GM13976 (cell line): ENCODE measurements around the gene PAQR5.

ENCODE experiments used
- DNase-seq: peaks from one replicate; pipeline ENCODE4 v3.0.0; 2012; ENCODE audit warnings: low spot score
- in situ Hi-C: fragments of 300-500 bp; cut with MboI; formaldehyde crosslinking; loops from one replicate; pipeline ENCODE4 v1.12.0; 2022; ENCODE audit warnings: low sequenced_read_pairs, mixed read lengths, inconsistent platforms; ENCODE audit not compliant: unreplicated experiment
- TF ChIP-seq, protein P1 (sequence below): IDR thresholded peaks from 2 replicates; pipeline ENCODE4 v1.5.1; 2012; ENCODE audit warnings: borderline replicate concordance, mild to moderate bottlenecking; ENCODE audit not compliant: insufficient read depth; ENCODE audit errors: extremely low read depth, missing control alignments, control extremely low read depth

PAQR5 gene

DNA sequence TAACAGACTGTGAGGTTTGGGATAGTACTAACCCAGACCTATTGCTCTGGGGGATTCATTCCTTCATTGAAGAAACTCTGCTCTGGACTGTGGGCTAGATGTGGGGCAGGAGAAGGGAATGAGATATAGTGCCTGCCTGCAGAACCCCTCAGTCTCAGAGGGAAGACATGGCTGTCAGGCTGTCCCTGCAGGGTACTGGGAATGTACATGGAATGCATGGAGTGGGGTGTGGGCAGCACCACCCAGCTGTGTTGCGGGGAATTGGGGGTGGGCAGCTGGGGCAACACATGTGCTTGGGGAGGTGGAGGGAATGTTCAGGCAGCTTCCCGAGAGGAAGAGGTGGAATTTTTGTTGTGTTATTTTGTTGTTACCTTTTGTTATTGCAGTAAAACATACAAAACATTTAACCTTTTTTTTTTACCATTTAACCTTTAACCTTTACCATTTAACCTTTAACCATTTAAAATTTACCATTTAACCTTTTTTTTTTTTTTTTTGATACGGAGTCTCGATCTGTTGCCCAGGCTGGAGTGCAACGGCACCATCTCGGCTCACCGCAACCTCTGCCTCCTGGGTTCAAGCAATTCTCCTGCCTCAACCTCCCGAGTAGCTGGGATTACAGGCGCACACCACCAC is 7.3 kb downstream of the PAQR5 start:
- DNase-seq = no peak
- TF ChIP-seq, protein P1, sequence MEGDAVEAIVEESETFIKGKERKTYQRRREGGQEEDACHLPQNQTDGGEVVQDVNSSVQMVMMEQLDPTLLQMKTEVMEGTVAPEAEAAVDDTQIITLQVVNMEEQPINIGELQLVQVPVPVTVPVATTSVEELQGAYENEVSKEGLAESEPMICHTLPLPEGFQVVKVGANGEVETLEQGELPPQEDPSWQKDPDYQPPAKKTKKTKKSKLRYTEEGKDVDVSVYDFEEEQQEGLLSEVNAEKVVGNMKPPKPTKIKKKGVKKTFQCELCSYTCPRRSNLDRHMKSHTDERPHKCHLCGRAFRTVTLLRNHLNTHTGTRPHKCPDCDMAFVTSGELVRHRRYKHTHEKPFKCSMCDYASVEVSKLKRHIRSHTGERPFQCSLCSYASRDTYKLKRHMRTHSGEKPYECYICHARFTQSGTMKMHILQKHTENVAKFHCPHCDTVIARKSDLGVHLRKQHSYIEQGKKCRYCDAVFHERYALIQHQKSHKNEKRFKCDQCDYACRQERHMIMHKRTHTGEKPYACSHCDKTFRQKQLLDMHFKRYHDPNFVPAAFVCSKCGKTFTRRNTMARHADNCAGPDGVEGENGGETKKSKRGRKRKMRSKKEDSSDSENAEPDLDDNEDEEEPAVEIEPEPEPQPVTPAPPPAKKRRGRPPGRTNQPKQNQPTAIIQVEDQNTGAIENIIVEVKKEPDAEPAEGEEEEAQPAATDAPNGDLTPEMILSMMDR = no peak
- in situ Hi-C loops = no loop called here

DNA sequence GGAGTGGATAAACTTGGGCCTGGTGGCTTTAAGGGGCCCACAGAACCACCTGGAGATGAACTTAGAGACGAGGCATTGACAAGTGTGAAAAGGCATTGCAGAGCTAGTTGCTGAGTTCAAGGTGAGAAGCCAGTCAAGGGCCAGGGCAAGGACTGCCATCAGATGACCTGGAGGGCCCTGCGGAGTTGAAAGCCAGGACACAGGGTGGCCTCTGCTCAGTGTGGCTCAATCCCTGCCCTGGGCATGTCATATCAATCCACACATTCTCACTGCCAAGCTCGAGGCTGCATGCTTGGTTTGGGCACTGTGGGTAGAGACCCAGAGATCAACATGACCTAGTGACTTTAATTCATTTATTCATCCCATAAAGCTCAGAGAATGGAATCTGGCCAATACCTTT is 9.2 kb downstream of the PAQR5 start:
- TF ChIP-seq, protein P1 = no peak
- DNase-seq = no peak

DNA sequence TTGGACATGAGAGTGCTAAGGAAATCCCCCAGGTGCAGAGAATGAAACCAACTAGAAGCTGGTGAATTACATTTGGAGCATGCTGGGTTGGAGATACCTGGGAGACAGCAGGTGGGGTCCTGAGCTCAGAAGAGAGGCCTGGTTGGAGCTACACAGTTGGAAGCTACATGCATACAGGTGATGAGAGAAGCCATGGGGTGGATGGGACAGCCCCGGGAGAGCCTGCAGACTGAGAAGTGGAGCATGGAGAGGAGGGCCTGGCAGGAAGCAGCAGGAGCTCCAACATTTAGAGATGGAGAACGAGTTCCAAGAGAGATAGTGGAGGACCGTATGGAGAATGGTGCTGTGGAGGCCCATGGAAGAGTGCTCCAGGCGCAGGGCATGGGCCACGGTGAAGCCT is 10.2 kb downstream of the PAQR5 start:
- no peak for DNase-seq
- TF ChIP-seq, protein P1 = no peak
- in situ Hi-C loops = no loop called here

More for the DNA sequence above, 9.2 kb downstream of the PAQR5 start:
- in situ Hi-C loops = no loop called here

DNA sequence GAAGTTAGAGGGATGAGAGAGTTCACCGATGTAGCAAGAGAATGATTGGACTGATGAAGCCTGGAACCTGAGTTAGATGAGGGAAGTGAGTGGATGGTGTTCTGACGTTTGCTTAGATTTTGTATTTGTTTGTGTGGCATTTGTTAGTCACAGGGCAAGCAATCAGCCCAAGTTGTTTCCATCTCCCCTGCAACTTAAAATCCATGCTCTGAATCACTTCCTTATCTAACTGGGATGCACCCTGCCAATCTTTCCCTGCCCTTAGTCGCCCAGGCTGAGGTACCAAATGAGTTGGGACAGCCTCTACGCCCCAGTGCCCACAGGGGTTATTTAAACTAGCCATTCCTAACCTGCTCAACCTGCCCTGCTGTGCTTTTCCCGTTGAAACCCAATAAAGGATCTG is 12.6 kb downstream of the PAQR5 start:
- in situ Hi-C loops = no loop called here
- TF ChIP-seq, protein P1 = no peak
- no peak for DNase-seq

DNA sequence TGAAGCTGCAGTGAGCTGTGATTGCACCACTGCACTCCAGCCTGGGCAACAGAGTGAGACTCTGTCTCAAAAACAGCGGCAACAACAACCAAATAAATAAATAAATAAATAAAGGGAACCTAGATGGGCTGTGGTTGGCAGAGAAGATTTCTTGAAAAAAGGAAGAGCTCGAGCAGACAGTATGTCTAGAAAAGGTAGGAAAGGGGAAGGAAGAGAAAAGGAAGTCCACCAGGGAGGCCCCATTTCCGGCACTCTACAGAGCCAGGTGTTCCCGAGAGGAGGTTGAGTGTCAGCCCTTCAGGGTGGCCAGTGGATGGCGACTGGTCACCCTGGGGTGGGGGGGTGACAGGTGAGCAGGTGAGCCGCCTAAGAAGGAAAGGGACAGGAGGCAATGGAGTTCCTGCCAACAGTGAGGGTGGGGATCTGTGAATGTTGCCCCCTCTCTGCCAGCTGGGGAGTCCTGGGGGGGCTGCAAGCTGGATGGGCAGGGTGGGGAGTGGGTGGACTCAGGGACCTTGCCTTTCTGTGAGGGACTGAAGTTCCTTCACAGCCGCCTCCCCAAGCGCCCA is 14.8 kb downstream of the PAQR5 start:
- in situ Hi-C loops = no loop called here
- TF ChIP-seq, protein P1 = no peak
- no peak for DNase-seq

DNA sequence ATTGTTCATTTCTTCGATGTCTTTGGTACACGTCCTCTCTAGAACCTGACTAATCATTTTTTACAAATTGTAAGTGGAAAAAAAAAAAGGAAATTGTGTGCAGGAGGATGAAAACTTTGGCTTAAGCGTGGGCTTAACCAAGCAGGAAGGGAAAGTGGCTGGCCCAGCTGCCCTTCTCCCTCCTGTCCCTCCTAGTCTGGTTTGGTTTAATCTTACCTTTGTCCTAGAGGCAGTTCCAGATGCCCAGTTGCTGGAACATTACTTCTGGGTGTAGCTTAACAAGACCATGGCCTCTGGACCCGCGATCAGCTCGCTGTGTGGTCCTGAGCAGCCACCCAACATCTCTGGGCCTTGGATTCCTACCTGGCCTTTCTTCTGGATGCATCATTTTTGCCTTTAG is 15.4 kb downstream of the PAQR5 start:
- TF ChIP-seq, protein P1 = no peak
- no peak for DNase-seq
- in situ Hi-C loops = no loop called here
